ENCODE measurements around the gene PRPF6.
A peak's percentile ranks its signal among the peaks of the same experiment; 100 is the strongest.

DNA sequence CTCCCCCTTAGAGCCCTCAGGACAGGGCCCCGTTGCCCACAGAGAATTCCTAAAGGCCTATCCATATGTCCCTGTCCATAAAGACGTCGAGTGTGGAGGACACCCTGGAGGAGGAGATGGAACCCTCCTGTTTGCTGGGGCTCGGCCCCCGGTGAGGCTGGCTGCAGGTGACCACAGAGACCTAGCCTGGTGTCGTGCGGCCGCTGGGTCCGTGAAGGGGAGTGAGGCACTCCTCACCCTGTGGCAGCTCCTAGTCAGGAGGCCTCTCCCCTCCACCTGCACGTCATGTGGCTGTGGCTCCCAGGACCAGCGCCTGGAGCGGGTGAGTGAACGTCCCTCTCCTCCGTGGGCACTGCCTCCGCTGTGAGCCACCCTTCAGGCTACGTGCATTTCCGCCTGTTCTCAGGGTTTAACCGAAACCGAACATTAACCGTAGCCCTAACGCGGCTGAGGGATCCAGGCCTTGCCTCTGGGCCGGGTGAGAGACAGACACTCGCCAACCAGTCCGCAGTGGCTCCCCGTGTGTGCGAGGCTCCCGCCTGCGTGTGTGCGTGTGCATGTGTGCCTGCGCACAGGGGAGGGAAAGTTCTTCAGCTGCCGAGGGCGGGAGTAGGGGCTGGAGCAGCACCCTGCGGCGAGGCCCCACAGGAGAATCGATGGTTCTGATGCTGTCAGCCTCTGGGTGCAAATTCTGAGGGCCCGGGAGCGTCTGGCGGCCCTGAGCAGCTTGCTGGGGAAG, 76.1 kb downstream of the PRPF6 start:
- TF ChIP-seq, protein P1, sequence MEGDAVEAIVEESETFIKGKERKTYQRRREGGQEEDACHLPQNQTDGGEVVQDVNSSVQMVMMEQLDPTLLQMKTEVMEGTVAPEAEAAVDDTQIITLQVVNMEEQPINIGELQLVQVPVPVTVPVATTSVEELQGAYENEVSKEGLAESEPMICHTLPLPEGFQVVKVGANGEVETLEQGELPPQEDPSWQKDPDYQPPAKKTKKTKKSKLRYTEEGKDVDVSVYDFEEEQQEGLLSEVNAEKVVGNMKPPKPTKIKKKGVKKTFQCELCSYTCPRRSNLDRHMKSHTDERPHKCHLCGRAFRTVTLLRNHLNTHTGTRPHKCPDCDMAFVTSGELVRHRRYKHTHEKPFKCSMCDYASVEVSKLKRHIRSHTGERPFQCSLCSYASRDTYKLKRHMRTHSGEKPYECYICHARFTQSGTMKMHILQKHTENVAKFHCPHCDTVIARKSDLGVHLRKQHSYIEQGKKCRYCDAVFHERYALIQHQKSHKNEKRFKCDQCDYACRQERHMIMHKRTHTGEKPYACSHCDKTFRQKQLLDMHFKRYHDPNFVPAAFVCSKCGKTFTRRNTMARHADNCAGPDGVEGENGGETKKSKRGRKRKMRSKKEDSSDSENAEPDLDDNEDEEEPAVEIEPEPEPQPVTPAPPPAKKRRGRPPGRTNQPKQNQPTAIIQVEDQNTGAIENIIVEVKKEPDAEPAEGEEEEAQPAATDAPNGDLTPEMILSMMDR (IDR thresholded peaks at IDR 0.05) = no peak
- peak in 1 of 3 donors; percentile 8 for TF ChIP-seq POLR2A (IDR thresholded peaks at IDR 0.05)

Measured in body of pancreas (tissue), 4 donors.